Stimulated activated CD8-positive, alpha-beta memory T cell treated with anti-CD3 and anti-CD28 coated beads, Interleukin-2, amount 100 ng/mL, for 1 hour (primary cell): ENCODE data around the gene ATP6V1C2.

Source experiments
- DNase-seq, 2 donors: peaks; one replicate each; pipeline ENCODE4 v3.0.0-alpha.2; 2020; ENCODE audit warnings: low read depth in 2 of 2

The ATP6V1C2 gene

DNA sequence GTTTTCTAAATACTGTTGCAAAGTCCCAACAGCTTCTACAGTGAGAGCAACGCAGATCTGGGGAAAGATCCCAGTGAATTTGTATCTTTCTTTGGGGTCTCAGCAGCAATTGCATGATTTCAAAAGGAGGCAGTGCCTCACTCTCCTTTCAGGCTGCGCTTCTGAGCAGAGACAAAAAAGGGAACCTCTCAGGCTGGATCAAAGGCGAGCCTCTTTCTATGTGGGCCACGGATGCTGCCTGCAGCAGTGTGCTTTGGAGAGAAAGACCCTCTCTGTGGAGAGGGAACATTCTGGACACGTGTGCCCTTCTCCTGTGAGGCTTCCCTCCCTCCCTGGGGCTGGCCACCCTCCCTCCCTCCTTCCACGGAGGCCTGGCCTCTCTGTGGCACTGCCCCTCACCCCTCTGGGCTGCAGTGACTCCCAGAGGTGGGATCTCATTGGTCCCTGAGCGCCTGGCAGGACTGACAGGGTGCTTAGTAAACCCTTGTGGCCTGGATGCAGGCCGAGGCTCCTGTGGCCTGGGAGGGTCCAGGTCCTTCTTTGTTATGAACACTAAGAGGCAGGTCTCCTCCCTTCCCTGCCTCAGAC, 112.7 kb downstream of the ATP6V1C2 start:
- DNase-seq: no peak
